Activated CD4-positive, alpha-beta T cell treated with anti-CD3 and anti-CD28 coated beads for 48 hours (primary cell): ENCODE data around the gene OR13G1.
"Not testable (repeated sequence)": the region's sequence is repeated elsewhere in the genome, so short reads cannot be mapped to it uniquely, and the experiment has no call there.

ENCODE experiments used
- DNase-seq: peaks from one replicate; pipeline ENCODE4 v3.0.0-alpha.2; 2020

OR13G1 gene

DNA sequence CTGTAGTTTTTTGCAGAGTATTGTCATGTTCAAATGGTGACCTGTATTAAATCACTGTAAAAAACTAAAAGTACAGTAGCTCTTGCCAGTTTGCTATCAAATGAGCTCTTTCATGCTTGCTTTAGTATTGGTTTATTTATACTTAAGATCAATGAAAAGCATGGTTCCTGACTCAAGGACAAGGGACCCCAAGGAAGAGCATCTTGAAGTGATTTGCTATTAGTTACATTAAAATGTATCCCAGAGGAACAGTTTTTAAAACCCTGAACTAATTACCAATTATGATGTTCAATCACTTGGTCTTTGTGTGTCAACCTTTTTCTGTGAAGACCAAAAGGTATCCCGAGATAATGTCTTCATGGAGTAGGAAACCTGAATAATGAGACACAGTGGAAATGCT lies at the start of gene OR13G1:
Gene OR13G1 (minus strand): TSS at position 101 of the 400 bp plus-strand sequence. CDS start 6,698 bp downstream, outside the sequence.
- no peak for DNase-seq

DNA sequence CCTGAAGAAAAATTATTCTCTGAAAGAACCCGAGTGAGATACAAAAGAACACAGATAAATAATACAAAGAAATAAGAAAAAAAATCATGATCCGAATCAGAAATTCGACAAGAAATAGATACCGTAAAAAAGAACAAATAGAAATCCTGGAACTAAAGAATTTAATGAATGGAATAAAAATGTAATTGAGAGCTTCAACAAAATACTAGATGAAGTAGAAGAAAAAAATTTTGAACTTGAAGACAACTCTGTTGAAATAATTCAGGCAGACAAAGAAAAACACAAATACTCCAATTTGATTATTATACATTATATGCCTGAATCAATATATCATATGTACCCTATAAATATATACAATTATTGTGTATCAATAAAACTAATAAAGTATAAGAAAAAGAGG lies 41.7 kb upstream of the OR13G1 start:
- no peak for DNase-seq

DNA sequence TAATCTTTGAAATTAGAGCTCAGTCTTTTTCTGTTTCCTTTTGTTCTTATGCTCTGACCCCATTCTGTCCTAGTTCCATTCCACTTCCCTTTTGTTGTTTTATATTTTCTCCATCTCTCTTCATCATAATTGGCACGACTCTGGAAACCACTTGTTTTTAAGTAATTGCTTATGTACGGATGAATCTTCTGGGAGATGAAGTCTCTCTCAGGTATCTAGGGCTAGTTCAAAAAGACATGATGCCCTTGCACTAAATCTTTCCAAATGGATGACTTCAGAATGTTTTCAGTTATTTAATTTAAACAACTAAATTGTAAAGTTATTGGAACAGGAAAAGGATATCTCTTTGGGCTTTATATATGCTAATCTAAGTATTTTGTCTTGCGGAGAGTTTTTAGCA lies 37.0 kb upstream of the OR13G1 start, which contains the start of gene OR6F1:
Gene OR6F1 (minus strand): TSS at position 101 of the 400 bp plus-strand sequence. CDS start 3,891 bp downstream, outside the sequence.
- DNase-seq = no peak

GRCh38 chr1:247713753-247714152 lies 34.2 kb upstream of the OR13G1 start:
- DNase-seq = no peak

GRCh38 chr1:247710681-247711080 lies 31.1 kb upstream of the OR13G1 start:
- not testable (repeated sequence) for DNase-seq

DNA sequence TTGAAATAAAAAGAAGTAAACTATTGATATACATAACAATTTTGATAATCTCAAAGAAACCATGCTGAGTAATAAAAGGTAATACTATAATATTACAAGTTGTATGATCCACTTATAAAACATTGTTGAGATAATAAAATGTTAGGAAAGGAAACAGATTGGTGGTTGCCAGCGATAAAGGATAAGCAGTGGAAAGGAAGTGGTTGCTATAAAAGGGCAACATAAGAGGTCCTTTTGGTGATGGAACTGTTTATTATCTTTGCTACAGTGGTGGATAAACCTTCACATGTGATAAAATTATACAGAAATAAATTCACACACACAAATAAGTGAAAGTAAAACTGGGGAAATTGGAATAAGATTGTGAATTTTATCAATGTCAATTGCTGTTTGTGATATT lies 21.8 kb upstream of the OR13G1 start:
- DNase-seq = no peak

DNA sequence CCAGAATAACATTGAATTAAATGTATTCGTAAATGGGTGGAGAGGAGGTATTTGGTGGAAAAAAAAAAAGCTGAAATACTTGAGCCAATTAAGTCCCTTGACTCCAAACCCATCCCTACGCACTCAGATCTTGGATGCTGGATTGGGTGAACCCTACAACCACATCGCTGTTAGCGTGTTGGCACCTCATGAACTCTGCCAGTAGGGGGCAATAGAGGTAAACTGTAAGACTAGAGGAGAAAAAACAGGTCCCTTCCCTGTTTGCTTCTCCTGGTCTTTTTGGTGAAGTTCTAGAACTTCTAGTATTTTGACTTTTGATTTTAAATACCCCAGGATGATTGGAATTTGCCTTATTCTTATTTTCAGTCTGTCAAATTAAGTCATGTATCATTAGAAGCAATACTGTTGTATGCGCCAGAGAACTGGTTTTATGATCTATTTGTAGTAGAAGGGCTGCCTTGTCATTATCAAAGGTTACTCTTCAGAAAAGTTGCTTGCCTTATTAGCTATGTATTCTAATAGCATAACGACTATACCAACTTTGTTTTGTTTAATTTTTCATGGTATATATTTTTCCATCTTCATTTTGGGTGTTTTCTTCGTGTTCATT lies 1.9 kb upstream of the OR13G1 start:
- DNase-seq = peak; percentile 57

GRCh38 chr1:247680171-247680570 lies 632 bp upstream of the OR13G1 start:
- DNase-seq = no peak

DNA sequence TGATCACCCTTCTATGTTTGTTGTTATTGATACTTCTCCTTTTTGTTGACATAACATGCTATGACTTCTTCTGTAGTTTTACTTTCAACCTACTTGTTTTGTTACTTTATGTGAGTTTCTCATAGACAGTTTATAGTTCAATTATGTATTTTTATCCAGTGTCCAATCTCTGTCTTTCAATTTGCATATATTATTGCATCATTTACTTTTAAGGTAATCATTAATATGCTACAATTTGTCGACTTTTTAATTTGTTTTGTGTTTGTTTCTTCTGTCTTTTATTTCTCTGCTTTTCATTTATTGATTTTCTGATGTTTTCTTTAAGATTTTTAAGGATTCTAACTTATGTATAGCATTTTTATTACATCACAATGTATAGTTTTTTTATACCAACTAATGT lies 10.3 kb downstream of the OR13G1 start:
- DNase-seq = no peak

GRCh38 chr1:247656221-247656875 lies 23.2 kb downstream of the OR13G1 start:
- no peak for DNase-seq

GRCh38 chr1:247653040-247653439 lies 26.5 kb downstream of the OR13G1 start:
- no peak for DNase-seq

DNA sequence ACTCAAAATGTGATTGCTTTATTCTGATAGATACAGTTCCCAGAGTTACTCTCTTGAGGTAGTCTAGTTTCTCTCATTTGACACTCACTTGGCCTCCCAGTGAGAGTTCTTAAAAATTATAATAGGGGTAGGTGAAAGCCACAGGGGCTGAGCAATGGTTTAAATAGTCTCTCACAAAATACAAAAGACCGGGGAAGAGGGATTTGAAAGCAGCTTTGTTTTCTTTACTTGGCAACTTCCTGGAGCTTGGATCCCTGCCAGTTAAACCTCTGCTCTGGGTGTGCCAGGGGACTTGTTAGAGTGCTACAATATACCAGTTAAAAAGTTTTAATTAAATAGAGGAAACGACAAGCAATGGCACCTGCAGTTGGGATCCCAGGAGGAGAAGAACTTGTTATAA lies 31.7 kb downstream of the OR13G1 start:
- no peak for DNase-seq

GRCh38 chr1:247646867-247647266 lies 32.7 kb downstream of the OR13G1 start:
- no peak for DNase-seq

GRCh38 chr1:247642742-247643141 lies 36.8 kb downstream of the OR13G1 start:
- no peak for DNase-seq

DNA sequence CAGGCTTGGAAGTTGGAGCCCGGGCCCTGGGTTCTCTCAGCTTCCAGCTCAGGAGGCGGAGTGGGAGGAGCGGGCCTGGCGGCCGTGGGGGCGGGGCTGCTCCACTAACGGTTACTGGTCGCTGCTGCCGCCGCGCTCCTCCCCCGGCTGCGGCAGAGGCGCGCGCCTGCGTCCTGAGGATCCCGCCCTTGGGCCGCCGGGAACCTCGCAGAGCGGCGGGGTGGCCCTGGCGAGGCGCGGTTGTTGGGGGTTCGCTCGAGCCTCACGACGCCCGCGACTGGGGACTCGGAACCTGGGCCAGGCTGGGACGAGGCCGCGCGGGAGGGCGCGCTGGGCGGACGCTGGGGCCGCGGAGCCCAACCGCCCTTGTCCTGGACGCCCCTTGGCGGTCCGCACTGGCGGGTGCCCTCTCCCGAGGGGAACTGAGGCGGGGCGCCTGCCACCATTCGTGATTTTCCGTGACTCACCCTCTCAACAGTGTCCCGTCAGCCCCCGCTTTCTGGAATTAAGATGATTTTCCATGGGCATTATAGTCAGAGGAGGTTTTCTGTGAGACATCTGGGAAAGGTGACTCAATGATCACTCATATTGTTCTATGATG lies 40.1 kb downstream of the OR13G1 start:
- DNase-seq = peak; percentile 67

GRCh38 chr1:247638781-247639180 lies 40.8 kb downstream of the OR13G1 start:
- no peak for DNase-seq

DNA sequence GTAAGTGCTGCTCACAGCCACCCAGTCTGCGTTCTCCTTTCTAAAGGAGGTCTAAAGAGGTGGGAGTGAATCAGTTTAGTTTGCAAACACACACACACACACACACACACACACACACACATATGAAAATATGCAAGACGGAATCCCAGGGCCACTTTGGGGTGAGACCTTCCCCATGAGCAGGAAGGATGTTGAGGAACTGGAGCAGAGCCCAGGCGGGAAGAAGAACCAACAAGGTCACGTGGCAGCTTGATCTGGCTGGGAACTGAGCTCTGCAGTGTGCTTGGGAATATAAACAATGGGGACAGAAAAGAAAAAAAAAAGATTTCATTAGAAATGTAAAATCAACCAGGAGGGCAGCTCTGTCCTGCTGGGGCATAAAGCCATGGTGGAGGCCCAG lies 41.5 kb downstream of the OR13G1 start:
- DNase-seq = no peak

DNA sequence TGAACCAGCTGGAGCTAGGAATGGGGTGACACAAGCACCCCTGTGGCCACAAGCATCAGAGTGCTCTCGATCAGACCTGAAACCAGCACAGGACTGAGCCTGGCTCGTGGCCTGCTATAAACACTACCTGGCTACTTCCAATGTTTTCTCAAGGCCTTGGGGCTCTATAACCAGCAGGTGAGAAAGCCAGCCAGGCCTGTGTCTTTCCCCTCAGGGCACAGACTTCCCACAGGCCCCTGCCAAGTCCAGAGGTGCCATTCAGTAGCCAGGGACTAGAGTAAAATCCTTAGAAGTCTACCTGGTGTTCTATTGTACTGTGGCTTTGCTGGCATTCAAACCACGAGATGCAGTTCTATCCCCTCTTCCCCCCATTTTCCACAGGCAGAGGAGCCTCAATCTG lies 51.6 kb downstream of the OR13G1 start:
- DNase-seq = no peak
